Adrenal gland (tissue), 5 donors: ENCODE data around the gene MAPK1.

Experiments used
- POLR2A ChIP-seq, 2 donors: fragments of 450-650 bp; IDR thresholded peaks; one replicate each; pipeline ENCODE4 v1.6.1; 2017; ENCODE audit warnings: antibody characterized with exemption in 2 of 2, mild to moderate bottlenecking in 2 of 2, moderate library complexity in 1 of 2
- TF ChIP-seq, protein P1 (sequence below), 6 experiments: fragments of 450-650 bp in 4 of 6; fragments of 200-600 bp in 2 of 6; sonication (generic) in 1 of 6; IDR thresholded peaks; 1 replicate in 5 of 6; 2 replicates in 1 of 6; pipeline versions ENCODE4 v1.5.1 to v1.8.0; 2016 to 2021; ENCODE audit warnings: antibody characterized with exemption in 6 of 6, mild to moderate bottlenecking in 2 of 6, moderate library complexity in 1 of 6
- donor health status: DM: no; HTN: no; CAD: no.

DNA sequence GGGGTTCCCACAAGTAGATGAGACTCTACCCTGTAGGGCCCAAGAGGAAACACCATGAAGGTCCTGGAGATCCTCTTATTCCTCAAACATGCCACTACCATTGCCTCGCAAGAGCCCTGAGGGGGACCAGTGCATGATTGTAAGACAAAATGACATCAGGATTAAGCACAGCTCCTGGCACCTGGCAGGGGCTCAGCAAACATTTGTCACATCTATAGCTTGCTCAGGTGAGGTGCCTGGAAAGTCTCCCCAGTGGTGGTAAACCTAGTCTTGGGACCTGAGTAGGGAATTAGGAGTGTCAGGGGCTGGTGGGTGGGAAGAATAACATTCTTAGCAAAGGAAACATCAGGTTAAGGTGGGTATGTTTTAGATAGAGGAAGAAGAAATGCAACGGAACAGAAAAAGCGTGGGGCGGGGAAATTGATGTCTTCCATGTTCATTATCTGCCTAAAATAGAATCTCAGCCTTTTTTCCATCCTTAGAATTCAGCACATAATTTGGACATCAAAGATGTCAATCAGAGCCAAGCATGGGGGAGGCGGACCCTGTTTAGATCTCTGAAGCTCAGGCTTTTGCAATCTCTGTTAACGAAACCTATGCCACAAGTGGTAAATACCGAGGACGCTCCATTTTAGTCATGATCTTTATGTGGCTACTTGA lies 132.8 kb downstream of the MAPK1 start:
- TF ChIP-seq, protein P1, sequence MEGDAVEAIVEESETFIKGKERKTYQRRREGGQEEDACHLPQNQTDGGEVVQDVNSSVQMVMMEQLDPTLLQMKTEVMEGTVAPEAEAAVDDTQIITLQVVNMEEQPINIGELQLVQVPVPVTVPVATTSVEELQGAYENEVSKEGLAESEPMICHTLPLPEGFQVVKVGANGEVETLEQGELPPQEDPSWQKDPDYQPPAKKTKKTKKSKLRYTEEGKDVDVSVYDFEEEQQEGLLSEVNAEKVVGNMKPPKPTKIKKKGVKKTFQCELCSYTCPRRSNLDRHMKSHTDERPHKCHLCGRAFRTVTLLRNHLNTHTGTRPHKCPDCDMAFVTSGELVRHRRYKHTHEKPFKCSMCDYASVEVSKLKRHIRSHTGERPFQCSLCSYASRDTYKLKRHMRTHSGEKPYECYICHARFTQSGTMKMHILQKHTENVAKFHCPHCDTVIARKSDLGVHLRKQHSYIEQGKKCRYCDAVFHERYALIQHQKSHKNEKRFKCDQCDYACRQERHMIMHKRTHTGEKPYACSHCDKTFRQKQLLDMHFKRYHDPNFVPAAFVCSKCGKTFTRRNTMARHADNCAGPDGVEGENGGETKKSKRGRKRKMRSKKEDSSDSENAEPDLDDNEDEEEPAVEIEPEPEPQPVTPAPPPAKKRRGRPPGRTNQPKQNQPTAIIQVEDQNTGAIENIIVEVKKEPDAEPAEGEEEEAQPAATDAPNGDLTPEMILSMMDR (IDR thresholded peaks at IDR 0.05), result no peak
- no peak for TF ChIP-seq POLR2A (IDR thresholded peaks at IDR 0.05)
